Measurements from ENCODE around the gene ELK1.
"Not testable (repeated sequence)": the region's sequence is repeated elsewhere in the genome, so short reads cannot be mapped to it uniquely, and the experiment has no call there.

Gene ELK1

GRCh38 chrX:47650164-47651042 lies at the start of gene ELK1:
Gene ELK1 (minus strand): TSS chrX:47650563. CDS start chrX:47641441, 9,122 bp downstream.
- peak; percentile 97 for DNase-seq (ENCODE audit: low spot score)

- no peak for DNase-seq (ENCODE audit: low spot score)
These were observed 46.8 kb upstream of the ELK1 start for GRCh38 chrX:47697181-47697580.

GRCh38 chrX:47690175-47690574 lies 39.8 kb upstream of the ELK1 start:
- no peak for DNase-seq (ENCODE audit: low spot score)

- no peak for DNase-seq (ENCODE audit: low spot score)
These were observed 36.9 kb upstream of the ELK1 start for GRCh38 chrX:47687263-47687662.

GRCh38 chrX:47683829-47684205 lies 33.5 kb upstream of the ELK1 start:
- DNase-seq (ENCODE audit: low spot score) = no peak

- no peak for DNase-seq (ENCODE audit: low spot score)
These were observed 32.9 kb upstream of the ELK1 start for GRCh38 chrX:47683184-47683828.

GRCh38 chrX:47675959-47676859 lies 25.8 kb upstream of the ELK1 start:
- DNase-seq (ENCODE audit: low spot score) = not testable (repeated sequence)

GRCh38 chrX:47674776-47675175 lies 24.4 kb upstream of the ELK1 start:
- no peak for DNase-seq (ENCODE audit: low spot score)

GRCh38 chrX:47665797-47666196 lies 15.4 kb upstream of the ELK1 start:
- DNase-seq (ENCODE audit: low spot score) = not testable (repeated sequence)

- DNase-seq (ENCODE audit: low spot score) = no peak
These were observed 14.4 kb upstream of the ELK1 start for GRCh38 chrX:47664737-47665136.

GRCh38 chrX:47662144-47662657 lies 11.8 kb upstream of the ELK1 start:
- no peak for DNase-seq (ENCODE audit: low spot score)

- no peak for DNase-seq (ENCODE audit: low spot score)
These were observed 11.2 kb upstream of the ELK1 start for GRCh38 chrX:47661539-47661938.

- no peak for DNase-seq (ENCODE audit: low spot score)
These were observed 9.0 kb upstream of the ELK1 start for GRCh38 chrX:47659421-47659726.

GRCh38 chrX:47658684-47659420 lies 8.5 kb upstream of the ELK1 start, which contains the start of gene UXT:
Gene UXT (minus strand): TSS chrX:47659180. CDS start chrX:47658927, 253 bp downstream.
- DNase-seq (ENCODE audit: low spot score) = peak; percentile 94

- no peak for DNase-seq (ENCODE audit: low spot score)
These were observed 7.9 kb upstream of the ELK1 start for GRCh38 chrX:47658301-47658683.

GRCh38 chrX:47651043-47651905 lies 911 bp upstream of the ELK1 start:
- DNase-seq (ENCODE audit: low spot score) = no peak

- no peak for DNase-seq (ENCODE audit: low spot score)
These were observed 591 bp downstream of the ELK1 start for GRCh38 chrX:47649781-47650163.

- DNase-seq (ENCODE audit: low spot score) = no peak
These were observed 1.1 kb downstream of the ELK1 start for GRCh38 chrX:47649271-47649670.

GRCh38 chrX:47648376-47648775 lies 2.0 kb downstream of the ELK1 start:
- DNase-seq (ENCODE audit: low spot score) = no peak

- DNase-seq (ENCODE audit: low spot score) = no peak
These were observed 3.7 kb downstream of the ELK1 start for GRCh38 chrX:47646636-47647035.

- DNase-seq (ENCODE audit: low spot score) = no peak
These were observed 4.8 kb downstream of the ELK1 start for GRCh38 chrX:47645530-47645929.

Measured in NAMALWA (cell line).